Stimulated activated CD8-positive, alpha-beta memory T cell treated with anti-CD3 and anti-CD28 coated beads, Interleukin-2, amount 100 ng/mL, for 48 hours (primary cell): ENCODE data around the gene CERKL.

Source experiments
- DNase-seq, 2 donors: peaks; one replicate each; pipeline ENCODE4 v3.0.0-alpha.2; 2020; ENCODE audit warnings: low read depth in 2 of 2

CERKL gene

GRCh38 chr2:181515719-181516118 is 141.2 kb downstream of the CERKL start:
- no peak for DNase-seq

- DNase-seq = no peak
These were observed 156.7 kb downstream of the CERKL start for GRCh38 chr2:181500201-181500600.

- DNase-seq = no peak
These were observed 157.7 kb downstream of the CERKL start for GRCh38 chr2:181499231-181499630.
